ENCODE measurements around the gene ZNF714.
"Not testable (repeated sequence)": the region's sequence is repeated elsewhere in the genome, so short reads cannot be mapped to it uniquely, and the experiment has no call there.

ZNF714 gene

DNA sequence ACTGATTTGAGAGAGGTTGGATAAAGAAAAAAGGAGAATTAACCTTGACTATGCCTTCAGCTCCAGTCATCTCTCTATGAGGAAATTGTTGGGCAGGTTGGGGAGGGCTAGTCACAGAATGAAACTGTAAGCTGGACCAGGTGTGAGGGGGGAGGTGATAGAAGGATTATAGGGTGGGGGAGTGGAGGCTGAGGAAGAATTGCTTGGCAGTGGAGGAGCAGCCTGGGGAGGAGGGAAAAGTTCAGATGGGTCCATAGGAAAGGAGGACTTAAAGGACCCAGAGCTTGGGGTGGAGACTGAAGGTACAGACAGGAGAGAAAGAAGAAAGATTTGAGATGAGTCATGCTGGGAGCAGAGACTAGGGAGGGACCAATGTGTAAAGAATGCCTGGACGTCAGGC, 51.6 kb downstream of the ZNF714 start:
- DNase-seq = no peak

GRCh38 chr19:21134934-21135366, 52.9 kb downstream of the ZNF714 start:
- DNase-seq = no peak

DNA sequence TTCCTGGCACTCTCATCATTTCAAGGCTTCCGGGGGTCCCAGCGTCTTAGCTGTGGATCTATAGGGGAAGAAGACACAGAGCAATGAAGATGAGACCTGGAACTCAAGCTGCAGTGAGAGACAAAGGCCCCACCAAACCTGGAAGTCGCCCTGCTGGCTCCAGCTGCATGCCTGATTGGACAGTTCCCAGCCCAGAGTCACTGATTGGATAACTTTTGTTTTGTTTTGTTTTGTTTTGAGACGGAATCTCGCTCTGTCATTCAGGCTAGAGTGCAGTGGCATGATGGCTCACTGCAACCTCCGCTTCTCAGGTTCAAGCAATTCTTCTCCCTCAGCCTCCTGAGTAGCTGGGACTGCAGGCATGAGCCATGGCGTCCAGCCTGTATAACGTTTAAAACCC, 53.4 kb downstream of the ZNF714 start:
- DNase-seq = no peak

DNA sequence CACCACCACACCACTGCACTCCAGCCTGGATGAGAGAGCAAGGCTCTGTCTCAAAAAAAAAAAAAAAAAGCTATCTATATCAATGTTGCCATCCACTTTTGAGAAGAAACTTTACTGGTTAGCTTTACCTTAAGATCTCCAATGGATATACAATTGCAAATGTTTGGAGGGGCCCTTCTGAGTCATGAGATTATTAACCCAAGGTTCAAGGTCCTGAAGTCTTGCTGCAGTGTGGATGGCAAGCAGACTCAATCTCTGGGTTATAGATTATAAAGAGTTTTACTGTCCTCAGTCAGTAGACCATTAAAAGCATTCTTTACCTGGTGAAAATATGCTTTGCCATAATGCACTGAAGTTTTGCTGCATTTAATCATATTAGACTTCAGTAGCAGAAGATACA, 56.1 kb downstream of the ZNF714 start:
- DNase-seq = no peak

DNA sequence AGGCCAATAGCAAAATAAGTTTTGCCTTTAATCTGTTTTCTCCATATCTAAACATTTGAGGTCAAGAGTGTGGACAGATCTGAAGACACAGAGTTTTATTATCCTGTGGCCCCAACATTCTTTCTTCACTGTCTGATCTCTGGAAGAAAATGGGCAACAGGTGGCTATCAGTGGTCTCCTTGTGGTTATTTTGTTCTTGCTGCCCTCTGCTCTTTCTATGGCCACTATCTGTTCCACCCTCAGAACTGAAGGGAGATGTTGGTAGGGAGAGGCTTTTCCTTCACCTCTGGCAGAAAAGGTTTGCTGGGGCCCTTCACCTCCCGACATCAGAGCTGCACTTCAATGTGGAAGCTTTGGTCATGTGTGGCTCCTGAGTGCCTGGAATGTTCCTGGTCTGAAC, 59.0 kb downstream of the ZNF714 start:
- DNase-seq = not testable (repeated sequence)

- peak; percentile 79 for DNase-seq
These were observed 59.9 kb downstream of the ZNF714 start, which contains the start of gene ZNF431 for GRCh38 chr19:21141787-21142464. Gene ZNF431, plus strand, starts transcription at chr19:21142040. Its CDS starts 144 bp downstream, at chr19:21142184.

- DNase-seq = no peak
These were observed 61.4 kb downstream of the ZNF714 start for GRCh38 chr19:21143428-21143827.

GRCh38 chr19:21143854-21144253, 61.9 kb downstream of the ZNF714 start:
- no peak for DNase-seq

DNA sequence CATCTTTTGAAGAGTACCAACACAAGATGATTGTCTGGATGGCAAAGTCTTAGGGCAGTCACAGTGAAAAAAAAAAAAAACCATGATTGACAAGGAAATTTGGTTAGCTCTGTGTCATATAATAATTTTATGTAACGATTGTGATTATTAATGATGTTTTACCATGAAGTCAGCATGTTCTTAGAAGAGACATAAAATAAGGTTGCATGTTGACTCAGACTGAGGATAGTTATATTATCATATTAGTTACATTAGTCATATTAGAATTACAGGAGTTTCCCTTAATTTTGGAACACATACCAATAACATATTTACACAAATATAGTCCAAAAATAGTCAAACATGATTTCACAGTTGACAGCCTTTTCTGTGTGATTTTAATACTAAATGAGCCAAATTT, 65.5 kb downstream of the ZNF714 start:
- DNase-seq = no peak

DNA sequence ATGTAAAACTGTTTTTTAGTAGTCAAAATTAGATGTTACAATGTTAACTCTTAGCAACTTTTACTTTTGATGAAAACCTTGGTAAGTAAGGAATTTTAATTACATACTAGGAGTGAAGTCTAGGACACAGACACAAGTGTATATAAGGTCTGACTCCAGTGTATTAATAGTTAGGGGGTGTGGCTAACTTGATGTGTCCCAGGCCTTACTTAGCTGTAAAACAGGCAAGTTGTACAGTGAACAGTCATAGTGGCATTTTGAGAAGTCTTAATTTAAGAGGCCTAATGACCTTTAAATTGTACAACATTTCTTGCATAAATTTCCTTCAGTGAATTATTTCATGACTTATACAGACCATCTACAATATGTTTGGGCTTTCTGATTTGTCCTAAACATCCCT, 66.7 kb downstream of the ZNF714 start:
- DNase-seq = no peak

- no peak for DNase-seq
These were observed 67.9 kb downstream of the ZNF714 start for GRCh38 chr19:21149877-21150276.

- no peak for DNase-seq
These were observed 69.5 kb downstream of the ZNF714 start for GRCh38 chr19:21151460-21151859.

- DNase-seq = no peak
These were observed 76.6 kb downstream of the ZNF714 start for GRCh38 chr19:21158523-21159135.

DNA sequence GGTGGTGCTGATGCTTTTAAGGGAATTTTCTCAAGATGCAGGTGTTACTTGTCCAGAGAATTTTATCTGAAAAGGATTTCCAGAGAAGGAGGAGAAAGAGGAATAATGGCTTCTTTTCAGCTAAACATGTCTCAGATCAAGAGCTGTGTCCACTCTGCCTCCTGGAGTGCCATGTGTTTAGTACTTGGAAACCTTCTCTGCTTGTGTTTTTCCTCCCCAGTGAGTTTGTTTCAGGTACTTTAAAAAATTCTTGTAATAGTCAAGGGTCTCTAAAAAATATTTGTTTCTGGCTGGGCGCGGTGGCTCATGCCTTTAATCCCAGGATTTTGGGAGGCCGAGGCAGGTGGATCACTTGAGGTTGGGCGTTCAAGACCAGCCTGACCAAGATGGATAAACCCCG, 82.5 kb downstream of the ZNF714 start:
- DNase-seq = no peak

DNA sequence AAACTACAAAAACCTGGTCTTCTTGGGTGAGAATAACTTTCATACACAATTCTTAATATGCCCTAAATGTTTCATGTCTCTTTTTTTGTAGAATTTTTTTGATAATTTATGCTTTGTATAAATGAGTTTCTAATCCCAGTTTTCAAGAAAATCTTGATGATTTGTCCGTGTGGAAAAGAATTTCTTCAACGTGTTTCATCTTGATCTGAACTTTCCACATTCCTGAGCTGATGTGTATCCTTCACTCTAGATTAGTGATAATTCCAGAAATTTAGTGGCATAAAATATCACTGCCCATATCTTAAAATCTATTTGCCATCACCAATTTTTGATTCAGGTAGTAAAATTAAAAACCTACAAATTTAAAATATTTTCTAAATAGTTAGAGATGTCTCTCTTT, 84.4 kb downstream of the ZNF714 start:
- DNase-seq = no peak

Measured in effector CD8-positive, alpha-beta T cell (primary cell).